ENCODE results near the gene CREB3L1.
"Not testable (repeated sequence)": the region's sequence is repeated elsewhere in the genome, so short reads cannot be mapped to it uniquely, and the experiment has no call there.

CREB3L1 gene

DNA sequence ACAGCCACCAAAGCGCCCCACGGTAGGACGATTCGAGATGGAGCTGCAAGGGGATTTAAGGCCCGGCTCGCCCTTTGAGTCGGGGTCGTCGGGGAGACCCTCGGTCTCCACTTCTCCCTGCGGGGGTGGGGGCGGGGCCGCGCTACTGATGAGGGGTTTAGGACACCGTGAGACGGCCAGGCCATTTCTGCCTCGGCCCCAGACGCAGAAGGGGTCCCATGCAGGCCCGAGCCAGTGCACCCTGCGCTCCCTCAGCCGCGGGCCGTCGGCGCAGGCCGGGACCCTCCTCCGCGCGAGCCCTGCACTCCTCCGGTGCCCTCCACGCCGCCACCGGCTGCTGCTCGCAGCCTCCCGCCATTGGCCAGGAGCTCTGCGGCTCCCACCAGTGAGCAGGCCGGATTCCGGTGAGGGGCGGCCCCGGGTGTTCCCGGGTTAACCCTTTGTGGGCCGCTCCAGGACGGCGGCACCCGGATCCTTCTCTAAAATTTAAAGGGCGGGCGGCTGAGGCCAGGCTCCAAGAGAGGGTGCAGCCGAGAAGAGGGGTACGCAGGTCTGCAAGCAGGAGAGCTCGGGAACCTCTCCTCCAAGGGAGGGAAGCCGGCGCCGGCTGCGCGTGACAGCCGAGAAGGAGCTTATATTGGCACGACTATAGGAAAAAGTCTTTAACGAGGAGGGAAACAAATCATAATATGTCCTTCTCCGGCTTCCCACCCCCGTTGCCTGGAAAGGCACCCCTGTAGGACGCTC lies 18.0 kb downstream of the CREB3L1 start:
- DNase-seq (ENCODE audit: low read depth in 3 of 3) = peak; percentile 53 to 61 (median 57)

- DNase-seq (ENCODE audit: low read depth in 3 of 3) = no peak
Measured at GRCh38 chr11:46296059-46296527, 18.6 kb downstream of the CREB3L1 start.

GRCh38 chr11:46296528-46297448 lies 19.3 kb downstream of the CREB3L1 start:
- no peak for DNase-seq (ENCODE audit: low read depth in 3 of 3)

DNA sequence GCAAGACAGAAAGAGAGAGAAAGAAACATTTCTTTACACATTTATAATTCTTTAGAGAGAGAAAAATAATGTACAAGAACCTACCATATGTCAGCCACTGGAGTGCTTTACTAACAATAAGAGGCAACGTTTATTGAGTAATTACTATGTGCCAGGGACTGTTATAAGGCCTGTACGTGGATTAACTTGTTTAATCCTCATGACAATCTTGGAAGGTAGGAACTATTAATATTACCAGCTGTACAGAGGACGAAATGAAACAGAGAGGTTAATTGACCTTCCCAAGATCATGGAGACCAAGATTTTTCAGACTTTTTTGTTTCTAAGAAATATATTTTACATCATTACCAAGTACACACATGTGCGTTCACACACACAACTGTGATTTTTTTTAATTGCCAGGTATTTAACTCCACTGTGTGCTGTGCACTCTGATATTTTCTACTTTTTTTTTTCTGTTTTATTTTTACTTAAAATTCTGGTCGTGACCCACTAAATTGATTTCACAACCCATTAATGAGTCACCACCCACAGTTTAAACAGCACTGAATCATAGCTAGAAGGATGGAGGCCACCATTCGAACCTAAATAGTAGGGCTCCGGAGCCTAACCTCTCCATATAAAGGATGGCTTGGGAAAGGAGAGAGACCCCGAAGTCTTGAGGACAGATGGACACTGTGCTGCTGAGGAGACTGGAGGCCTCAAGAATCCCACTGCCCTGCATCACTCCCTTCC lies 21.4 kb downstream of the CREB3L1 start:
- DNase-seq (ENCODE audit: low read depth in 3 of 3) = no peak

- DNase-seq (ENCODE audit: low read depth in 3 of 3) = no peak
Measured at GRCh38 chr11:46299451-46299961, 22.0 kb downstream of the CREB3L1 start.

DNA sequence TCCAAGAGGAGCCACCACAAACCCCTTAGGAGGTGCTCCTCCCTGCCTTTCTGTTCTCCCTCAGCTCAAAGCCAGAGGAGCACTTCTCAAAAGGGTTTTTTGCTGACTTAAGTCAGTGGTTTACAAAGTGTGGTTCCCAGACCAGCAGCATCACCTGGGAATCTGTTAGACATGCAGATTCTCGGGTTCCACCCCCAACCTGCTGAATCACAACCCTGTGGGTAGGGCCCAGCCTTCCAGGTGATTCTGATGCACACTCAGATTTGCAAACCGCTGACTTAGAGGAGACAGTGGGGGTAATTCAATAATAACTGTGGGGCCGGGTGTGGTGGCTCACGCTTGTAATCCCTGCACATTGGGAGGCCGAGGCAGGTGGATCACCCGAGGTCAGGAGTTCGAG lies 22.8 kb downstream of the CREB3L1 start:
- DNase-seq (ENCODE audit: low read depth in 3 of 3) = no peak

DNA sequence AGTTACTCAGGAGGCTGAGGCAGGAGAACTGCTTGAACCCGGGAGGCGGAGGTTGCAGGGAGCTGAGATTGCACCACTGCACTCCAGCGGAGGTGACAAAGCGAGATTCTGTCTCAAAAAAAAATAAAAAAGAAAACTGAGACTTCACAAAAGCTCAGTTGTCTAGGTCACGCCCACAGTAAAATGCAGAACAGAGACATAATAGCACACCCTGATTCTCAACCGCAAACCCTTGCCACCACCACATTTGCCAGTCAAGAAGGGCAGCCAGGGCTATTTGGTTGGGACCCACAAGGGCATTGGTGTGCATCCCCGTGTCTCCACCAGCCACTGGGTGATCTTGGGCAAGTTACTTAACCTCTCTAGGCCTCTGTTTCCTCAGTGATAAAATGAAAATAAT lies 25.4 kb downstream of the CREB3L1 start:
- DNase-seq (ENCODE audit: low read depth in 3 of 3) = no peak

- DNase-seq (ENCODE audit: low read depth in 3 of 3) = not testable (repeated sequence)
Measured at GRCh38 chr11:46304036-46304435, 26.6 kb downstream of the CREB3L1 start.

DNA sequence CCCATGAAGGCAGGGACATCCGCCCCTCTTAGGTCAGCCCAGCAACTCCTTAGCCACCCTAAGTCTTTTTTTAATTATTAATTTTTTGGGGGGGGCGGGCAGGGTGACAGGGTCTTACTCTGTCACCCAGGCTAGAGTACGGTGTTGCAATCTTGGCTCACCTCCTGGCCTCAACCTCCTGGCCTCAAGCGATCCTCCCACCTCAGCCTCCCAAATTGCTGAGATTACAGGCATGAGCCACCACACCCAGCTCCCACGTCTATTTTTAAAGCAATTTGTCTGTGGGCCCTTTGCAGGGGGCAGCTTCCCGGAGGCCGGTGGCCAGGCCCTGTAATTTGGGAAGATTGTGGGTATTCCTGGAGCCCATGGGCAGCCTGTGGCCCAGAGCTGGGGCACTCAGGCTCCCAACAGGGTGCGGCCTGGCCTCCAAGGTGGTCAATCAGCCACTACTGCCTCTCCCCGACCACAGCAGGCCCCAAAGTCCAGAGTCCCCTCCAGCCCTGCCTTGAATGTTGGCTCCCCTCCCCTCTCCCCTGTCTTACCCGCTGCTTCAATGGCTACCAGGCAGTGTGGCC lies 27.2 kb downstream of the CREB3L1 start:
- DNase-seq (ENCODE audit: low read depth in 3 of 3) = no peak

- DNase-seq (ENCODE audit: low read depth in 3 of 3) = no peak
Measured at GRCh38 chr11:46305295-46305694, 27.8 kb downstream of the CREB3L1 start.

DNA sequence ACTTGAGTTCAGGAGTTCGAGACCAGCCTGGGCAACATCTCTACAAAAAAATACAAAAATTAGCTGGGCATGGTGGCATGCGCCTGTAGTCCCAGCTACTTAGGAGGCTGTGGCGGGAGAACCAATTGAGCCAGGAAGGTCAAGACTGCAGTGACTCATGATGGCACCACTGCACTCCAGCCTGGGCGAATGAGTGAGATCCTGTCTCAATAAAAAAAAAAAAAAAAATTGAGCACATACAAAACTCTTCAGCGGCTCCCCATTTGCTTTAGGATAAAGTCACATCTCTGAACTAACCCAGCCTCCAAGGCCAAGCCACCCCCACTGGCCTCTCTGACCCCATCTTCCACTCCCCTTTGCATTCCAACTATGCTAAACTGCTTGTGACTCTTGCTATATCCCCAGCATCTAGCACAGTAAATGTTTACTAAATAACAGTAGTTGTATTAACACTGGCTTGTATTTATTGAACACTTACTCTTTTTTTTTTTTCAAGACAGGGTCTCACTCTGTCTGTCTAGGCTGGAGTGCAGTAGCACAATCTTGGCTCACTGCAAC lies 28.9 kb downstream of the CREB3L1 start:
- no peak for DNase-seq (ENCODE audit: low read depth in 3 of 3)

GRCh38 chr11:46307369-46307768 lies 29.9 kb downstream of the CREB3L1 start:
- no peak for DNase-seq (ENCODE audit: low read depth in 3 of 3)

GRCh38 chr11:46307785-46308341 lies 30.4 kb downstream of the CREB3L1 start:
- DNase-seq (ENCODE audit: low read depth in 3 of 3) = no peak

GRCh38 chr11:46308631-46309419 lies 31.4 kb downstream of the CREB3L1 start:
- DNase-seq (ENCODE audit: low read depth in 3 of 3) = peak; percentile 34 to 51 (median 39)

GRCh38 chr11:46309814-46310259 lies 32.4 kb downstream of the CREB3L1 start:
- DNase-seq (ENCODE audit: low read depth in 3 of 3) = no peak

- peak; percentile 40 to 60 (median 55) for DNase-seq (ENCODE audit: low read depth in 3 of 3)
Measured at GRCh38 chr11:46315033-46315738, 37.7 kb downstream of the CREB3L1 start.

DNA sequence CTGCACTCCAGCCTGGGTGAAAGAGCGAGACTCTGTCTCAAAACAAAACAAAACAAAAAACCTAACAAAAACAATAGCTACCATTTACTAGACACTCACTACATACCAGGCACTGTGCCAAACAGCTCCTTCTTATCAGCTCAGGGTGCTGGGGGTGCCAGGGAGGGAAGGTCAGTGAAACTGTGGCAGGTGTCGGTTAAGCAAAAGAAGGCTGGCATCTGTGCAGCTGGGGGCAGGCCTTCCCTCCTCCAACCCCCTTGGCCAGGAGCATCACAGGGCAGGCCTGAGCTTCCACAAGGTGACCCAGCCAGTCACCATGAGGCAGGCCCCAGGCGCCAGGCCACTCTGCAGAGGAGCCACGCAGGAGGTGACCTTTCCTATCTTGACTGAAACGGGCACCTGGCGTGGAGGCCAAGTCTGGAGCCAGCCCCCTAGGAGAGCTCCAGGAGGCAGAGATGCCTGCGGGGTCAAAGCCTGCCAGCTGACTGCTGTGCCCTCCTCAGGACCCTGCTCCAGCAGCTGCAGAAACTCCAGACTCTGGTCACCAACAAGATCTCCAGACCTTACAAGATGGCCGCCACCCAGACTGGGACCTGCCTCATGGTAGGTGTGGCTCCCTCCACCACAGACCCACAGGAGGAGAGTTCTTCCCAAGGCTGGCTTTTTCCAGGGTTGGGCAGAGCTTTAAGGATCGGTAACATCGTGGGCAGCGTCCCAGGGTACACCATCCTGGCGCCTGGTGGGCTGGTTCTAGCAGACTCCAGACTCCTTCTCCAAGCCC lies 38.5 kb downstream of the CREB3L1 start:
- DNase-seq (ENCODE audit: low read depth in 3 of 3) = no peak

DNA sequence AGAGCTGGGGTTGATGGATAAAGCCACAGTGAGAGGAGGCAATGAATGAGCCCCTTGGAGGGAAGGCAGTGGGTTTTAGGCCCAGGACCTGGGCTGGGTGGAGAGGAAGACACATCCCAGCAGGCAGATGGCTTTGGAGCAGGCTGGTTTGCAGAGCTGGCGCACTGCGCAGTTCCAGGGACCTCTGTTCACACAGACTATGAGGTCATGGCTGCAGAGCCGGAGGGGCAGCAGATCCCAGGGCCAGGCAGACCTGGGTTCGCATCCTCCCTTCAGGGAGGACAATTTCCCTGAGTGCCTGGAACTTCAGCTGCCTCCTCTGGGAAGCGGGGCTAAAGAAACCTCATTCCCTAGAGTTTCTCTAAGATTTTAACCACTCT lies 41.6 kb downstream of the CREB3L1 start:
- no peak for DNase-seq (ENCODE audit: low read depth in 3 of 3)

Measured in stimulated activated CD4-positive, alpha-beta T cell treated with anti-CD3 and anti-CD28 coated beads, TNF-alpha, amount 100 ng/mL, for 4 hours (primary cell).